LHCN-M2 (cell line): ENCODE data around the gene KRTAP26-1. TPM values are rescaled to one million over a fixed set of nuclear protein-coding genes. Genes with fewer than 3 reads are reported as not detected.

Experiments
- DNase-seq: peaks from one replicate; pipeline ENCODE4 v3.0.0-alpha.2; 2012; ENCODE audit warnings: low read depth
- total RNA-seq: library from RNA; depleted of rRNA; stranded (reverse); fragments of >200 nt; gene quantifications from 2 replicates; pipeline ENCODE4 v1.2.3, GENCODE V29; 2014; rRNA removed

Gene KRTAP26-1
- total RNA-seq, 1 experiment from 2014 or later, result not detected

GRCh38 chr21:30271156-30271555 lies 49.0 kb downstream of the KRTAP26-1 start:
- no peak for DNase-seq

- DNase-seq, result no peak
These were observed 50.1 kb downstream of the KRTAP26-1 start for GRCh38 chr21:30269803-30270530.

Other genes starting within 250 kb of the KRTAP26-1 start
- not detected in 2 replicates for gene CLDN17, start 153.5 kb downstream of the KRTAP26-1 start, total RNA-seq
- not detected in 2 replicates for gene CLDN8, start 104.2 kb downstream of the KRTAP26-1 start, total RNA-seq
- not detected in 2 replicates for gene KRTAP24-1, start 37.4 kb downstream of the KRTAP26-1 start, total RNA-seq
- not detected in 2 replicates for gene KRTAP25-1, start 30.8 kb downstream of the KRTAP26-1 start, total RNA-seq
- not detected in 2 replicates for gene KRTAP27-1, start 17.4 kb upstream of the KRTAP26-1 start, total RNA-seq
- not detected in 2 replicates for gene KRTAP23-1, start 28.3 kb upstream of the KRTAP26-1 start, total RNA-seq
- not detected in 2 replicates for gene KRTAP13-2, start 52.0 kb upstream of the KRTAP26-1 start, total RNA-seq
- not detected in 2 replicates for gene KRTAP13-1, start 75.7 kb upstream of the KRTAP26-1 start, total RNA-seq
- gene KRTAP13-3, start 105.6 kb upstream of the KRTAP26-1 start, total RNA-seq, result not detected in 2 replicates
- gene KRTAP13-4, start 109.9 kb upstream of the KRTAP26-1 start, total RNA-seq, result not detected in 2 replicates
- not detected in 2 replicates for gene KRTAP15-1, start 120.0 kb upstream of the KRTAP26-1 start, total RNA-seq
- gene KRTAP19-1, start 160.1 kb upstream of the KRTAP26-1 start, total RNA-seq, result not detected in 2 replicates
- not detected in 2 replicates for gene KRTAP19-2, start 167.1 kb upstream of the KRTAP26-1 start, total RNA-seq
- not detected in 2 replicates for gene KRTAP19-3, start 171.7 kb upstream of the KRTAP26-1 start, total RNA-seq
- not detected in 2 replicates for gene KRTAP19-4, start 176.8 kb upstream of the KRTAP26-1 start, total RNA-seq
- gene KRTAP19-5, start 181.8 kb upstream of the KRTAP26-1 start, total RNA-seq, result not detected in 2 replicates
- not detected in 2 replicates for gene KRTAP19-6, start 221.5 kb upstream of the KRTAP26-1 start, total RNA-seq
- gene KRTAP19-7, start 241.0 kb upstream of the KRTAP26-1 start, total RNA-seq, result not detected in 2 replicates